H1 (cell line): ENCODE measurements around the gene CACNG1. TPM values are rescaled to one million over a fixed set of nuclear protein-coding genes. Genes with fewer than 3 reads are reported as not detected.

Experiments used
- CHD1 ChIP-seq: IDR thresholded peaks from 2 replicates; pipeline ENCODE4 v1.6.1; 2012; ENCODE audit warnings: low read depth, low read length, improper control_type of control experiment
- CTBP2 ChIP-seq: IDR thresholded peaks from 2 replicates; pipeline ENCODE4 v1.7.0; 2011; ENCODE audit warnings: borderline replicate concordance, mild to moderate bottlenecking, moderate library complexity, mixed read lengths, low read length; ENCODE audit not compliant: insufficient read depth, insufficient read length
- NRF1 ChIP-seq: IDR thresholded peaks from 2 replicates; pipeline ENCODE4 v1.6.1; 2011; ENCODE audit warnings: mild to moderate bottlenecking, low read depth, low read length, improper control_type of control experiment
- POLR2A ChIP-seq, 2 experiments: IDR thresholded peaks; 1 replicate in 1 of 2; 2 replicates in 1 of 2; pipeline ENCODE4 v1.6.1; 2011; ENCODE audit warnings: low read depth in 2 of 2, low read length in 2 of 2, mild to moderate bottlenecking in 2 of 2; ENCODE audit errors: control extremely low read depth in 1 of 2
- SP1 ChIP-seq: IDR thresholded peaks from 2 replicates; pipeline ENCODE4 v1.6.1; 2011; ENCODE audit warnings: low read depth, low read length
- polyA plus RNA-seq, 7 experiments: library from polyadenylated mRNA; depleted of rRNA in 3 of 7; stranded (reverse) in 5 of 7; unstranded in 2 of 7; fragments of >200 nt in 5 of 7; fragments of 200-250 nt in 2 of 7; gene quantifications; 1 replicate in 5 of 7; 2 replicates in 1 of 7; 4 replicates in 1 of 7; pipeline versions ENCODE4 v1.2.1 to v1.2.3, GENCODE V29; 2011 to 2013; ENCODE audit warnings: missing spikeins in 2 of 7, mixed read lengths in 2 of 7
- total RNA-seq: library from RNA; stranded (reverse); fragmentation: NEBNext Ultra II Directional; extraction: Animal tissue kit (Norgen Biotek cat#: 25700); gene quantifications from 2 replicates; pipeline ENCODE4 v1.2.1, GENCODE V29; 2021

The CACNG1 gene
- total and polyA plus RNA-seq, 2 of the 8 experiments (the other 6 are each of a cell fraction or from before 2014, with no cell fraction given), result not detected

GRCh38 chr17:67050066-67050465, 5.7 kb downstream of the CACNG1 start (continued):
- TF ChIP-seq NRF1 (no peak), SP1 (no peak), CTBP2 (no peak), POLR2A (IDR thresholded peaks at IDR 0.05; ENCODE audit: control extremely low read depth in 1 of 2, low read depth in 2 of 2, low read length in 2 of 2) (no peak), CHD1 (no peak)
